Transverse colon (tissue), 4 donors: ENCODE data around the gene WNT9A. TPM values are rescaled to one million over a fixed set of nuclear protein-coding genes. Genes with fewer than 3 reads are reported as not detected.
"Not testable (repeated sequence)": the region's sequence is repeated elsewhere in the genome, so short reads cannot be mapped to it uniquely, and the experiment has no call there.

ENCODE experiments used
- DNase-seq: peaks from one replicate; pipeline ENCODE4 v3.0.0-alpha.2; 2019
- H3K27ac ChIP-seq, 4 donors: fragments of 200-600 bp; sonication (generic); 2 replicates each; pipeline ENCODE4 v1.5.1; 2016 to 2018; ENCODE audit warnings: inconsistent platforms in 4 of 4
- H3K27me3 ChIP-seq: fragments of 200-600 bp; sonication (generic); 2 replicates; pipeline ENCODE4 v1.5.1; 2017; ENCODE audit warnings: inconsistent platforms
- H3K36me3 ChIP-seq, 4 donors: fragments of 200-600 bp; sonication (generic); 2 replicates each; pipeline ENCODE4 v1.5.1; 2017 to 2019; ENCODE audit warnings: inconsistent platforms in 4 of 4
- H3K4me1 ChIP-seq, 4 donors: fragments of 200-600 bp; sonication (generic); 2 replicates each; pipeline ENCODE4 v1.5.1; 2017 to 2020; ENCODE audit warnings: inconsistent platforms in 4 of 4
- H3K4me3 ChIP-seq, 4 donors: fragments of 200-600 bp; sonication (generic); 1 replicate in 1 of 4; 2 replicates in 3 of 4; pipeline versions ENCODE4 v1.5.1 to v1.6.1; 2017 to 2019; ENCODE audit warnings: inconsistent platforms in 4 of 4
- H3K9me3 ChIP-seq, 2 donors: fragments of 200-600 bp; sonication (generic); 2 replicates each; pipeline ENCODE4 v1.5.1; 2017 to 2019; ENCODE audit warnings: inconsistent platforms in 2 of 2
- WGBS, 2 donors: methylation state at CpG; one replicate each; pipeline ENCODE4 v1.1.5; 2018; ENCODE audit warnings: low coverage in 1 of 2; 5-methylcytosine and 5-hydroxymethylcytosine counted together
- in situ Hi-C, 4 donors: fragments of 200-750 bp; cut with MboI; loops; one replicate each; pipeline versions ENCODE4 v1.15.0 to v1.15.1; 2017; ENCODE audit warnings: low sequenced_read_pairs in 3 of 4, low pct_ligation_motif_present in 1 of 4, low pct_unique_long_range_greater_than_20kb in 1 of 4
- intact Hi-C: fragments of 100-400 bp; cut with DNase I; formaldehyde crosslinking; loops from one replicate; pipeline ENCODE4 v1.15.1; 2023; ENCODE audit warnings: low total_unique reads
- total RNA-seq, 4 donors: library from RNA; depleted of rRNA; stranded (reverse); fragments of >200 nt; gene quantifications; one replicate each; pipeline ENCODE4 v1.1.0, GENCODE V29; 2016

The WNT9A gene
- total RNA-seq, 4 donors from 2014 or later = 1.2 to 4.0 (median 1.8) TPM

- in situ Hi-C loops = not testable (repeated sequence)
Measured at GRCh38 chr1:227973724-227974288, 26.1 kb upstream of the WNT9A start.

DNA sequence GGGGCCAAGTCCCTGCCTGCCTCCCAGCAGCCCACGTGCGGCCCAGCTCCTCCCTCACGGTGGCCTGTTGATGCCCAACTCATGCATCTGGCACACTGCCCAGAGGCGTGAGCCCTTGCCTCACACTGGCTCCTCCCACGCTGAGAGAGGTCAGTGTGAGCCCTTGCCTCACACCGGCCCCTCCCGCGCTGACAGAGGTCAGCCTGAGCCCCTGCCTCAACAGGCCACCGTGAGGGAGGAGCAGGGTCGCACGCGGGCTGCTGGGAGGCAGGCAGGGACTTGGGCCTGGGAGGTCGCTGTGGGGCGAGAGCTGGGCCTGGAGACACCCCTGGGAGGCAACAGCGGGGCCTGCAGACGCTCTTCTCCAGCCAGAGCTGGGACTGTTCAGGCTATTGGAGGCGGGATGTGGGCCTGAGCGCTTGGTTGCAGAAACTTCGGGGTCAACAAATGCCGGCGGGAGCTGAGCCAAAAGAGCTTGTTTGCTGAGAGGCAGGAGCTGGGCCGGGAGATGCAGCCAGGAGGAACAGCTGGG lies 25.2 kb upstream of the WNT9A start:
- H3K27me3 ChIP-seq, in situ Hi-C loops, H3K36me3 ChIP-seq, H3K4me1 ChIP-seq, H3K27ac ChIP-seq, DNase-seq, H3K4me3 ChIP-seq, intact Hi-C loops, H3K9me3 ChIP-seq: not testable (repeated sequence)
- 83% methylated on average over 18 of the region's 22 CpGs; no CpG with 5 or more reads in 1 of the 2 donors for WGBS, 2 donors

More at GRCh38 chr1:227973724-227974288, 26.1 kb upstream of the WNT9A start:
- H3K27ac ChIP-seq, H3K4me1 ChIP-seq, H3K9me3 ChIP-seq, intact Hi-C loops, DNase-seq, H3K36me3 ChIP-seq, H3K27me3 ChIP-seq, H3K4me3 ChIP-seq: not testable (repeated sequence)
- 82% methylated on average over 6 to 20 of the region's 32 CpGs for WGBS, 2 donors

DNA sequence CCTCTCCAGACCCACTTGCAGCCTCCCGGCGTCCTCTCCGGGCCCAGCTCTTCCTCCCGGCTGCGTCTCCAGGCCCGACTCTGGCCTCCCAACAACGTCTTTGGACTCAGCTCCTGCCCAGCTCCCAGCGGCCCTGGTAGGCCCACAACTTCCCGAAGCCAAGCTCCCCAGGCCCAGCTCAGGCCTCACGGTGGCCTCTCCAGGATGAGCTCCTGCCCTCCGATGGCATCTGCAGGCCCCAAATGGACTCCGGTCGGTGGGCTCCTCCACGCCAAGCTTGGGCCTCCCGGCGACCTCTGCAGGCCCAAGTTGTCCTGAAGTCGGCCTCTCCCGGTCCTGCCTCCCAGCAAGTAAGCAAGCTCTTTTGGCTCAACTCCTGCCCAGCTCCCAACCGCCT lies 24.5 kb upstream of the WNT9A start:
- H3K9me3 ChIP-seq, H3K27me3 ChIP-seq, intact Hi-C loops, H3K4me1 ChIP-seq, H3K36me3 ChIP-seq, H3K27ac ChIP-seq, in situ Hi-C loops, H3K4me3 ChIP-seq, DNase-seq: not testable (repeated sequence)
- 91% methylated on average over 9 of the region's 19 CpGs; no CpG with 5 or more reads in 1 of the 2 donors for WGBS, 2 donors

DNA sequence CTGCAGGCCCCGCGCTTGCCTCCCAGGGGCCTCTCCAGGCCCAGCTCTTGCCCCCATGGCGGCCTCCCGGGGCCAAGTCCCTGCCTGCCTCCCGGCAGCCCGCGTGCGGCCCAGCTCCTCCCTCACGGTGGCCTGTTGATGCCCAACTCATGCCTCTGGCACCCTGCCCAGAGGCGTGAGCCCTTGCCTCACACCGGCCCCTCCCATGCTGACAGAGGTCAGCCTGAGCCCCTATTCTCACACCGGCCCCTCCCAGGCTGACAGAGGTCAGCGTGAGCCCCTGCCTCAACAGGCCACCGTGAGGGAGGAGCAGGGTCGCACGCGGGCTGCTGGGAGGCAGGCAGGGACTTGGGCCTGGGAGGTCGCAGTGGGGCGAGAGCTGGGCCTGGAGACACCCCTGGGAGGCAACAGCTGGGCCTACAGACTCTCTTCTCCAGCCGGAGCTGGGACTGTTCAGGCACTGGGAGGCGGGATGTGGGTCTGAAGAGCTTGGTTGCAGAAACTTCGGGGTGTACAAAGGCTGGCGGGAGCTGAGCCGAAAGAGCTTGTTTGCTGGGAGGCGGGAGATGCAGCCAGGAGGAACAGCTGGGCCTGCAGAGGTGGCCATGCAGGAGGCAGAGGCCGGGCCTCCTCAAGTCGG lies 24.0 kb upstream of the WNT9A start:
- H3K36me3 ChIP-seq, H3K27ac ChIP-seq, intact Hi-C loops, H3K4me3 ChIP-seq, H3K9me3 ChIP-seq, H3K4me1 ChIP-seq, H3K27me3 ChIP-seq, DNase-seq, in situ Hi-C loops: not testable (repeated sequence)
- WGBS, 2 donors = 72% methylated on average over 11 of the region's 27 CpGs; no CpG with 5 or more reads in 1 of the 2 donors

GRCh38 chr1:227971216-227971615 lies 23.5 kb upstream of the WNT9A start:
- H3K27ac ChIP-seq, H3K9me3 ChIP-seq, H3K4me1 ChIP-seq, H3K27me3 ChIP-seq, intact Hi-C loops, H3K36me3 ChIP-seq, in situ Hi-C loops, H3K4me3 ChIP-seq, DNase-seq: not testable (repeated sequence)
- no CpG with 5 or more reads among the region's 17 CpGs for WGBS, 2 donors

- H3K27ac ChIP-seq, H3K9me3 ChIP-seq, H3K4me1 ChIP-seq, in situ Hi-C loops, H3K36me3 ChIP-seq, H3K27me3 ChIP-seq, DNase-seq, H3K4me3 ChIP-seq, intact Hi-C loops: not testable (repeated sequence)
- 60 to 85% methylated on average over 1 to 30 of the region's 36 CpGs for WGBS, 2 donors
Measured at GRCh38 chr1:227970076-227970995, 22.6 kb upstream of the WNT9A start.

DNA sequence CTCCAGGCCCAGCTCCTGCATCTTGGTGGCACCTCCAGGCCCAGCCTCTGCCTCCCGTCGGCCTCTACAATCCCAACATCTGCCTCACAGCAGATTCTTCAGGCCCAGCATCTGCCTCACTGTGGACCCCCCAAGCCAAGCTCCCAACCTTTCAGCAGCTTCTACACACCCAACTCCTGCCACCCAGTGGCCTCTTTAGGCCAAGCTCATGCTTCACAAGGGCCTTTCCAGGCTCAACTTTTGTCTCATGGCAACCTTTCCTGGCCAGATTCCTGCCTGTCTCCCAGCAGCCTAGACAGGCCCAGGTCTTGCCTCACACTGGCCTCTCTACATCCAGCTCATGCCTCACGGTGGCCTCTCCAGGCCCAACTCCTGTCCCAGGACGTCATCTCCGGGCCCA lies 20.1 kb upstream of the WNT9A start:
- H3K9me3 ChIP-seq, in situ Hi-C loops, H3K4me3 ChIP-seq, H3K27ac ChIP-seq, DNase-seq, H3K36me3 ChIP-seq, H3K27me3 ChIP-seq, intact Hi-C loops, H3K4me1 ChIP-seq: not testable (repeated sequence)
- 87% methylated on average over 3 of the region's 5 CpGs; no CpG with 5 or more reads in 1 of the 2 donors for WGBS, 2 donors

- intact Hi-C loops, H3K27me3 ChIP-seq, H3K4me3 ChIP-seq, DNase-seq, in situ Hi-C loops, H3K4me1 ChIP-seq, H3K36me3 ChIP-seq, H3K27ac ChIP-seq, H3K9me3 ChIP-seq: not testable (repeated sequence)
- 0% methylated on average over 1 of the region's 2 CpGs; no CpG with 5 or more reads in 1 of the 2 donors for WGBS, 2 donors
Measured at GRCh38 chr1:227966733-227967132, 19.0 kb upstream of the WNT9A start.
